OCI-LY1 (cell line): Measurements from ENCODE around the gene TMEM164.

Experiments
- EZH2 ChIP-seq: fragments of 200-600 bp; sonication (generic), shearing (Covaris generic); IDR thresholded peaks from 2 replicates; pipeline ENCODE4 v1.8.0; 2017; ENCODE audit warnings: borderline replicate concordance, mixed run types, mild to moderate bottlenecking, antibody characterized with exemption, low read length, moderate library complexity, mixed read lengths
- TF ChIP-seq, protein P1 (sequence below): fragments of 200-600 bp; sonication (generic), shearing (Covaris generic); IDR thresholded peaks from 2 replicates; pipeline ENCODE4 v1.5.1; 2017; ENCODE audit warnings: mild to moderate bottlenecking, antibody characterized with exemption, low read length, moderate library complexity, mixed read lengths

DNA sequence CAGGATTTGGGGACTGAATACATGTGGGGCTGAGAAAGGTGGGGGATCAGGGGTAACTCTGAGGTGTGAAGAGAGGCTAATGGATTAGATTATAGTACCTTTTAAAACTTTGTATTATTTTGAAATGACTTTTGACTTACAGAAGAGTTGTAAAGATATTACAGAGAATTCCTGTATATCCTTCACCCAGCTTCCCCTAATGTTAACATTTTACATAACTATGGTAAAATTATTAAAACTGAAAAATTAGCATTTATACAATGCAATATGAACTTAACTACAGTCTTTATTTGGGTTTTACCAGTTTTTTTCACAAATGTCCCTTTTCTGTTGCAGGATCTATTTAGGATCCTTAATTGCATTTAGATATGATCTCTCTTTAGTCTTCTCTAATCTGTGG lies 57.4 kb downstream of the TMEM164 start:
- TF ChIP-seq, protein P1, sequence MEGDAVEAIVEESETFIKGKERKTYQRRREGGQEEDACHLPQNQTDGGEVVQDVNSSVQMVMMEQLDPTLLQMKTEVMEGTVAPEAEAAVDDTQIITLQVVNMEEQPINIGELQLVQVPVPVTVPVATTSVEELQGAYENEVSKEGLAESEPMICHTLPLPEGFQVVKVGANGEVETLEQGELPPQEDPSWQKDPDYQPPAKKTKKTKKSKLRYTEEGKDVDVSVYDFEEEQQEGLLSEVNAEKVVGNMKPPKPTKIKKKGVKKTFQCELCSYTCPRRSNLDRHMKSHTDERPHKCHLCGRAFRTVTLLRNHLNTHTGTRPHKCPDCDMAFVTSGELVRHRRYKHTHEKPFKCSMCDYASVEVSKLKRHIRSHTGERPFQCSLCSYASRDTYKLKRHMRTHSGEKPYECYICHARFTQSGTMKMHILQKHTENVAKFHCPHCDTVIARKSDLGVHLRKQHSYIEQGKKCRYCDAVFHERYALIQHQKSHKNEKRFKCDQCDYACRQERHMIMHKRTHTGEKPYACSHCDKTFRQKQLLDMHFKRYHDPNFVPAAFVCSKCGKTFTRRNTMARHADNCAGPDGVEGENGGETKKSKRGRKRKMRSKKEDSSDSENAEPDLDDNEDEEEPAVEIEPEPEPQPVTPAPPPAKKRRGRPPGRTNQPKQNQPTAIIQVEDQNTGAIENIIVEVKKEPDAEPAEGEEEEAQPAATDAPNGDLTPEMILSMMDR = no peak
- no peak for TF ChIP-seq EZH2
